Heart right ventricle (tissue), 16 donors: ENCODE data around the gene GRB7. TPM values are rescaled to one million over a fixed set of nuclear protein-coding genes. Genes with fewer than 3 reads are reported as not detected.

Source experiments
- ATAC-seq, 8 donors: fragments of 200-7000 bp; cut with Tn5 transposase; one replicate each; pipeline ENCODE4 v1.9.1; 2020; ENCODE audit warnings: mild to moderate bottlenecking in 8 of 8, moderate library complexity in 8 of 8, moderate number of reproducible peaks in 1 of 8
- DNase-seq, 2 donors: peaks; one replicate each; pipeline ENCODE4 v3.0.0-alpha.2; 2020
- H3K27ac ChIP-seq, 10 donors: fragments of 200-600 bp; sonication (generic) in 2 of 10; one replicate each; pipeline versions ENCODE4 v1.5.0 to v1.8.0; 2020 to 2022; ENCODE audit warnings: mild to moderate bottlenecking in 3 of 10
- H3K27me3 ChIP-seq, 7 donors: fragments of 200-600 bp; one replicate each; pipeline ENCODE4 v1.8.0; 2021 to 2022; ENCODE audit warnings: mild to moderate bottlenecking in 2 of 7
- H3K36me3 ChIP-seq, 9 donors: fragments of 200-600 bp; sonication (generic) in 1 of 9; one replicate each; pipeline versions ENCODE4 v1.5.0 to v1.8.0; 2020 to 2022; ENCODE audit warnings: mild to moderate bottlenecking in 2 of 9
- H3K4me1 ChIP-seq, 9 donors: fragments of 200-600 bp; sonication (generic) in 1 of 9; one replicate each; pipeline versions ENCODE4 v1.5.0 to v1.8.0; 2020 to 2022; ENCODE audit warnings: mild to moderate bottlenecking in 4 of 9
- H3K4me3 ChIP-seq, 10 donors: fragments of 200-600 bp; sonication (generic) in 2 of 10; one replicate each; pipeline versions ENCODE4 v1.5.0 to v1.8.0; 2020 to 2022; ENCODE audit warnings: mild to moderate bottlenecking in 7 of 10, moderate library complexity in 2 of 10
- H3K9me3 ChIP-seq, 11 donors: fragments of 200-600 bp in 10 of 11; sonication (generic) in 2 of 11; one replicate each; pipeline versions ENCODE4 v1.5.0 to v1.8.0; 2013 to 2022; ENCODE audit warnings: mild to moderate bottlenecking in 2 of 11, control low read depth in 1 of 11, moderate library complexity in 1 of 11
- CTCF ChIP-seq, 9 donors: fragments of 200-600 bp; sonication (generic) in 2 of 9; IDR thresholded peaks; one replicate each; pipeline versions ENCODE4 v1.5.0 to v1.8.0; 2021 to 2022; ENCODE audit warnings: antibody characterized with exemption in 9 of 9, mild to moderate bottlenecking in 5 of 9, moderate library complexity in 1 of 9
- WGBS, 2 donors: extraction: QIAGEN DNeasy Blood & Tissue Kit; methylation state at CpG; one replicate each; pipeline ENCODE4 v1.1.7; 2013; ENCODE audit warnings: inconsistent platforms in 1 of 2; 5-methylcytosine and 5-hydroxymethylcytosine counted together
- intact Hi-C, 10 donors: fragments of 100-400 bp; cut with DNase I; formaldehyde crosslinking; loops; one replicate each; pipeline versions ENCODE4 v1.11.1 to v1.14.2; 2022
- polyA plus RNA-seq, 2 donors: library from polyadenylated mRNA; stranded (reverse); fragments of 200-250 nt; gene quantifications; one replicate each; pipeline ENCODE4 v1.2.3, GENCODE V29; 2013
- total RNA-seq, 10 donors: library from RNA; stranded (reverse); fragmentation: NEBNext Ultra II Directional in 3 of 10; extraction: Animal tissue kit (Norgen Biotek cat#: 25700) in 3 of 10; gene quantifications; one replicate each; pipeline versions ENCODE4 v1.2.1 to v1.2.4, GENCODE V29; 2021 to 2023
- donor health status: Arrhythmogenic right ventricular cardiomyopathy.
- donor health status: ischemic (EF 13 %, LVEDD 7.1; RV severe dilation, severe dysfunction).
- donor health status: healthy with polysubstance abuse.
- donor health status: DM: no; HTN: yes; CAD: no.
- donor health status: DM: no; HTN: no; CAD: no.
- donor health status: ischemic (EF 25% LVEDD 6.9; RV normal size, moderate dysfunction).
- donor health status: ischemic (EF 25% LVEDD 5.7; RV mildly dilated, moderate dysfunction).
- donor health status: healthy.
- donor health status: DM: yes; HTN: yes; CAD: no.
- donor health status: Ischemic cardiomyopathy.
- donor health status: ischemic (EF 35%, LVEDD 5.7; RV mildly dilated, moderate dysfunction).
- donor health status: nonischemic (EF 11% LVEDD 7.7; RV severe dilation, severe dysfunction).
- donor health status: DM: yes; HTN: yes; CAD: no.
- donor health status: PGD.
- donor health status: ischemic (EF 29% LVEDD 5.4; RV normal size, mild dysfunction).
- donor health status: nonischemic (EF 23%, LVEDD 6.1; RV moderate dilation, normal function).

Gene GRB7
- total and polyA plus RNA-seq, 12 donors = 0.44 to 4.7 (median 1.1) TPM

- Histone ChIP-seq H3K9me3 (no peaks in the 10 kb centered on the region), H3K27me3 (peaks cover 0 to 30% (median 11%) of the 10 kb centered on the region in 7 donors), H3K4me3 (no peak overlapping the region), H3K4me1 (peaks cover 4 to 50% (median 15%) of the 10 kb centered on the region in 9 donors), H3K36me3 (no peaks in the 10 kb centered on the region), H3K27ac (peak overlapping the region in 1 of 10 donors; percentile 50)
- ATAC-seq (no peak), DNase-seq (no peak)
- intact Hi-C loops = loop anchor here in 5 of 10 donors (10.0 kb wide), 3 partner anchors 197 to 213 kb away; no protein-coding TSS in a partner anchor
- WGBS, 2 donors = 62 to 72% methylated on average over 12 of the region's 12 CpGs
- no peak for TF ChIP-seq CTCF (IDR thresholded peaks at IDR 0.05)
Measured at GRCh38 chr17:39757931-39758873, 20.5 kb downstream of the GRB7 start.

GRCh38 chr17:39759204-39759603 is 21.5 kb downstream of the GRB7 start:
- intact Hi-C loops = loop anchor here in 5 of 10 donors (10.0 kb wide), 3 partner anchors 196 to 214 kb away; no protein-coding TSS in a partner anchor

GRCh38 chr17:39761861-39762496 is 24.2 kb downstream of the GRB7 start:
- Histone ChIP-seq H3K27me3 (peaks cover 0 to 47% (median 31%) of the 10 kb centered on the region in 7 donors), H3K27ac (no peak overlapping the region), H3K4me3 (no peak overlapping the region), H3K36me3 (peaks cover 0 to 18% (median 0%) of the 10 kb centered on the region in 9 donors), H3K4me1 (peaks cover 0 to 22% (median 0%) of the 10 kb centered on the region in 9 donors), H3K9me3 (no peaks in the 10 kb centered on the region)
- WGBS, 2 donors = 89 to 92% methylated on average over 10 of the region's 10 CpGs
- TF ChIP-seq CTCF (IDR thresholded peaks at IDR 0.05) = no peak
- intact Hi-C loops = no loop called here
- ATAC-seq (no peak), DNase-seq (no peak)

More at GRCh38 chr17:39759204-39759603, 21.5 kb downstream of the GRB7 start:
- H3K4me1 ChIP-seq = peaks cover 0 to 41% (median 6%) of the 10 kb centered on the region in 9 donors
- TF ChIP-seq CTCF (IDR thresholded peaks at IDR 0.05) = no peak
- H3K36me3 ChIP-seq = no peaks in the 10 kb centered on the region
- 89 to 92% methylated on average over 5 of the region's 5 CpGs for WGBS, 2 donors
- DNase-seq (no peak), ATAC-seq (no peak)
- no peaks in the 10 kb centered on the region for H3K9me3 ChIP-seq
- no peak overlapping the region for H3K27ac ChIP-seq
- H3K4me3 ChIP-seq = no peak overlapping the region
- peaks cover 0 to 39% (median 15%) of the 10 kb centered on the region in 7 donors for H3K27me3 ChIP-seq
